BJ (cell line): ENCODE results near the gene MPP3. TPM values are rescaled to one million over a fixed set of nuclear protein-coding genes. Genes with fewer than 3 reads are reported as not detected.

Experiments
- CTCF ChIA-PET: fragments of 350-600 bp; formaldehyde crosslinking; extraction: SDS; loops from one replicate; lab custom pipeline; 2021; ENCODE audit warnings: antibody characterized with exemption, inconsistent platforms; lab: Yijun Ruan, JAX
- POLR2A ChIA-PET: fragments of 300-600 bp; sonication (Branson Sonifier 250); formaldehyde crosslinking; extraction: SDS; loops from one replicate; lab custom pipeline; 2021; ENCODE audit warnings: antibody characterized with exemption; lab: Charles Lee
- DNase-seq: peaks from one replicate; pipeline ENCODE4 v3.0.0-alpha.2; 2011; ENCODE audit warnings: low read depth
- H3K27me3 ChIP-seq: 2 replicates; pipeline ENCODE4 v1.6.0; 2011; ENCODE audit warnings: low read length; ENCODE audit not compliant: control insufficient read depth, insufficient read depth
- H3K36me3 ChIP-seq: 2 replicates; pipeline ENCODE4 v1.5.1; 2011; ENCODE audit warnings: low read length; ENCODE audit not compliant: control insufficient read depth, insufficient read depth
- H3K4me3 ChIP-seq: 2 replicates; pipeline ENCODE4 v1.5.1; 2011; ENCODE audit warnings: low read depth, mild to moderate bottlenecking, control low read depth, low read length
- CTCF ChIP-seq: IDR thresholded peaks from 2 replicates; pipeline ENCODE4 v1.5.1; 2011; ENCODE audit warnings: low read depth, mild to moderate bottlenecking, control low read depth, inconsistent platforms, low read length, moderate library complexity; ENCODE audit not compliant: insufficient read depth
- polyA minus RNA-seq: library from RNA; depleted of rRNA, polyadenylated mRNA; stranded (reverse); fragments of >200 nt; gene quantifications from 2 replicates; pipeline ENCODE4 v1.2.3, GENCODE V29; 2011; rRNA and poly(A)+ RNA removed
- polyA plus RNA-seq: library from polyadenylated mRNA; depleted of rRNA; stranded (reverse); fragments of >200 nt; gene quantifications from 2 replicates; pipeline ENCODE4 v1.2.3, GENCODE V29; 2011; rRNA removed

Gene MPP3
- polyA plus RNA-seq (4.6 and 7.9 TPM in 2 replicates), polyA minus RNA-seq (3.7 and 4.9 TPM in 2 replicates)

DNA sequence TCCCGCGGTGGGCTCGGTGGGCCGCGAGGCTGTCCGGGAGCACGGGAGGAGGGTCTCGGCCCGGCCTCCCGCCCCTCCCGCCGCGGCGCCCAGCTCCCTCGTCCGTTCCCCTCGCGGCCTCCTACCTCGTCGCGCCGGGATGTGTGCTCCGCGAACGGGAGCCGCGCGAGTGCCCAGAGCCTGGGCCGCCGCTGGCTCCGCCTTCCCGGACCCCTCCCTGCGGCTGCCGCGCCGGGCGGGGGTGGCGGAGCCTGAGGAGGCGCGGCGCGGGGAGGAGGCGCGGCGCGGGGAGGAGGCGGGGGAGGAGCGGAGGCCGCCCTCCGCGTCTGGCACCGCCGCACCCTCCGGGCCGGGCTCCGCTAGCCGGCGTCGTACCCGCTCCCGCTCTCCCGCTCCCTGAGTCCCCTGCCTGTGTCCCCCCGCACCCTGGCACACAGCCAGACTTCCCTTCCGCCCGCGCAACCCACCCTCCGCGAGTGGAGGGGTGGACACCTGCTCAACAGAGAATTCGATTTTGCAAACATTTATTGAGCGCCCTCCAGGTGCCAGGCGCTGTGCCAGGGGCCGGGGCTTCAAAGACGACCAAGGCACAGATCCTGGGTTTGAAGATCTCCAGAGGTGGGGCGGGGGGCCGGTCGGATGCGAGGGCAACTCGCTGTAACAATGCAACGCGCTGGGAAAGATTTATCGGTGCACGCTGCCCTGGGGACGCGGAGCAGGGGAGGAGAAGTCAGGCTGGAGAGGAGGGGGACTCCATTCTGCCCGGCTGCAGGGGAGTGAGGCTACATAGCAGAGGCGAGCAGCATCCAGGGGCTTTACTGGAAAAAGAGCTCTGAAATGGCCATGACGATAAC is at the start of gene MPP3:
Gene MPP3 (minus strand): TSS at position 171 of the 854 bp plus-strand sequence. CDS start 1,240 bp downstream, outside the sequence.
- DNase-seq = no peak
- peak within 1 kb of the TSS; percentile 64 for H3K4me3 ChIP-seq
- ChIA-PET CTCF (interaction anchor here (1.9 kb wide), 1 partner anchor 13 kb away, joined by 15 read pairs; the partner anchor contains the start of gene CD300LG), POLR2A (no interaction called here)
- no peaks in the 10 kb centered on the region for H3K27me3 ChIP-seq
- H3K36me3 ChIP-seq = peaks cover 15% of the 10 kb centered on the region
- no peak for TF ChIP-seq CTCF

DNA sequence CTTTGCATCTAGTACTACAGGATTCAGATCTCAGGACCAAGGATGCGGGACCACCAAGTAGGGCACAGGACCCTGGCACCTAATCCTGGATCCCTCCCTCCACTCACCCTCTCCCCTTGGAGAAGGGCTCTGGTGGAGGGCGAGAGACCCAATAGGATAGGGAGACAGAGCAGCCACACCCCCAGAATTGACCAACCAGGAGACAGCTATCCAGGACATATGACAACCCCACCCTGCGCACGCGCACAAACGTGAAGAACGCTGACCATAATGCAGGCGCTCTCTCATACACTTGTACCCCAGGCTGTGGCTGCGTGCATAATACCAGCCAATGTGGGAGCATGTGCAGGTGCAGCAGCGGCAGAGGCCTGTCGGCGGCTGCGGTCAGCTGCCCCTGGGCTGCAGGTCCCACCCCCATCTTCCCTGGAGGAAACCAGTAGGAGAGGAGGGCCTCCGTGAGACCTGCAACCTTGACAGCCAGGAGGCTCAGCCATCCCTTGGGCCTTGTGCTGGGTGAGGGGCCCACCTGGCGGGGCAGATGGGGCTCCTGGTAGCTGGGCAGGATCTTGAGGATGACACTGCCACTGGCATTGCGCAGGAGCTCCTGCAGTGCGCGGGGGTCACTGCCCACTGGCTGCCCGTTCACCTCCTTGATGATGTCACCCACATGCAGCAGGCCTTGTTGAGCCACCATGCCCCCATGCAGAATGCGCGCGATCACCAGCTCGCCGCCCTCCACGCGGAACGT is 49.0 kb upstream of the MPP3 start:
- POLR2A ChIA-PET = no interaction called here
- Histone ChIP-seq H3K4me3 (no peak overlapping the region), H3K36me3 (no peaks in the 10 kb centered on the region; the same call in 1 of the 2 replicates), H3K27me3 (no peaks in the 10 kb centered on the region)
- CTCF ChIA-PET = interaction anchor here (0.7 to 6.1 kb wide), 6 partner anchors 8 to 62 kb away, joined by 3 to 70 read pairs (median 19); partner anchors contain the start of genes CD300LG and PPY
- no peak for DNase-seq
- TF ChIP-seq CTCF = no peak

DNA sequence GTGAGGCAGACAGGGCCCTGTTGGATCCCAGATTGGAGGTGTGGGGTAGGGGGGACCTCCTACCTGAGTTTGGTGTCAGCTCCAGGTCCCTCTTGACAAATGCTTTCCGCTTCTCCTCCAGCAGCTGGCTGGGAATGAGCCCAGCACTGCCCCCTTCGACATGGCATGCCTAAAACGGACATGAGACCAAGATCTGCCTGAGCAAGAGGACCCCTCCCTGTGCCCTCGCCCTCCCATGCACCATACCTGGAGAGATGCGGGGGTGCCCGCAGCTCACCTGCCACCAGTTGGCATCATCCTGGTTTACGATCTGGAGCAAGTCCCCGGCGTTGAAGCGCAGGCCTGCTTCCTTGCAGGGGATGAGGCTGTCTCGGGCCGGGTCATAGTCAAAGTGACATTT is 48.2 kb upstream of the MPP3 start:
- CTCF ChIA-PET = interaction anchor here (0.8 to 6.1 kb wide), 9 partner anchors 9 to 127 kb away, joined by 3 to 70 read pairs (median 30); partner anchors contain the start of genes CD300LG, MPP2 and PPY
- Histone ChIP-seq H3K27me3 (no peaks in the 10 kb centered on the region), H3K36me3 (no peaks in the 10 kb centered on the region; the same call in 1 of the 2 replicates), H3K4me3 (no peak overlapping the region)
- no peak for TF ChIP-seq CTCF
- no peak for DNase-seq
- POLR2A ChIA-PET = no interaction called here

DNA sequence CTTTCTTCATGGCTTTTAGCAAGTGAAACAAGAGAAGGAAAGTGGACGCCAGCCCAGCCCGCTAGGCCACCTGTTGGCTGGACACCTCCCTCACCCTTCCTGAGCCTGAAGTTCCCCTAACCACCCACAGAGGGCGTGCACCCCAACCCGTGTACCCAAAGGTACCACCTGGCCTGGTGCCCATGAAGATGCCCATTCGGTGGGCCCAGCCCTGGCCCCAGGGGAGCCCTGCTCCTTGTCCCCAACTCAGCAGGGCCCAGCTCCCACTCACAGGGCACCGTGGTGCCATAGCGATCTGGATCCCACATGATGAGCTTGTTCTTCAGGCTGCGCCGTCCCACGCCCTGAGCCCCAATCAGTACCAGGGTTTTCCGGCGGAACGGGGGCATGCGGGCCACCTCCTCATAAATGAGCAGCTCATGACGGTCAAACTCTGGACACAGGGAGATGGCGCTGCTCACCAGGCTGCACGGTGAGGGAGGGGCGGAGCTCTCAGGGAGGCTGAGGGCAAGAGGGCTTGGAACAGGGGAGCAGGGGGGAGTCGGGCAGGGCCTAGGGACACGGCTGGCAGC is 47.6 kb upstream of the MPP3 start:
- peak; percentile 75 for TF ChIP-seq CTCF
- no peak for DNase-seq
- no peaks in the 10 kb centered on the region for H3K27me3 ChIP-seq
- H3K4me3 ChIP-seq = no peak overlapping the region
- H3K36me3 ChIP-seq = no peaks in the 10 kb centered on the region; the same call in 1 of the 2 replicates
- ChIA-PET CTCF (interaction anchor here (0.7 to 6.1 kb wide), 18 partner anchors 10 to 288 kb away, joined by 3 to 70 read pairs (median 6); partner anchors contain the start of genes CD300LG, MPP2 and PPY), POLR2A (no interaction called here)
